Measurements from ENCODE around the gene PCDHGA1. TPM values are rescaled to one million over a fixed set of nuclear protein-coding genes. Genes with fewer than 3 reads are reported as not detected.
"Not testable (repeated sequence)": the region's sequence is repeated elsewhere in the genome, so short reads cannot be mapped to it uniquely, and the experiment has no call there.

The PCDHGA1 gene
- total RNA-seq, 1 experiment from 2014 or later, result 0.64 TPM

DNA sequence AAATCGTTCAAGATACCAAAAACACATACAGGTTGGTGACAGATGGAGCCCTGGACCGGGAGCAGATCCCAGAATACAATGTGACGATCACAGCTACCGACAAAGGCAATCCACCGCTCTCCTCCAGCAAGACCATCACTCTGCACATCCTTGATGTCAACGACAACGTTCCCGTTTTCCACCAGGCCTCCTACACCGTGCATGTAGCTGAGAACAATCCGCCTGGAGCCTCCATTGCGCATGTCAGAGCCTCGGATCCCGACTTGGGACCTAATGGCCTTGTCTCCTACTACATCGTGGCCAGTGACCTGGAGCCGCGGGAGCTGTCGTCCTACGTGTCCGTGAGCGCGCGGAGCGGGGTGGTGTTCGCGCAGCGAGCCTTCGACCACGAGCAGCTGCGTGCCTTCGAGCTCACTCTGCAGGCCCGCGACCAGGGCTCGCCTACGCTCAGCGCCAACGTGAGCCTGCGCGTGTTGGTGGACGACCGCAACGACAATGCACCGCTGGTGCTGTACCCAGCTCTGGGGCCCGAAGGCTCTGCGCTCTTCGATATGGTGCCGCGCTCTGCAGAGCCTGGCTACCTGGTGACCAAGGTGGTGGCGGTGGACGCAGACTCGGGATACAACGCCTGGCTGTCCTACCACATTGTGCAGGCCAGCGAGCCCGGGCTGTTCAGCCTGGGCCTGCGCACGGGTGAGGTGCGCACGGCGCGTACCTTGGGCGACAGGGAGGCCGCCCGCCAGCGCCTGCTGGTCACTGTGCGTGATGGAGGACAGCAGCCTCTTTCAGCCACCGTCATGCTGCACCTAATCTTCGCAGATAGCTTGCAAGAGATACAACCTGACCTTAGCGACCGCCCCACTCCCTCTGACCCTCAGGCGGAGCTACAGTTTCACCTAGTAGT is 41.5 kb downstream of the PCDHGA1 start:
- Histone ChIP-seq H3K4me1 (no peaks in the 10 kb centered on the region), H3K9me3 (no peaks in the 10 kb centered on the region; the same call in 1 of the 2 replicates), H3K36me3 (ENCODE audit: control insufficient read depth, insufficient read depth, low read length) (no peaks in the 10 kb centered on the region), H3K27me3 (replicated peaks; ENCODE audit: control insufficient read depth, insufficient read depth, low read length) (no peaks in the 10 kb centered on the region), H3K4me3 (ENCODE audit: low read depth, low read length) (no peak overlapping the region)
- TF ChIP-seq, protein P1, sequence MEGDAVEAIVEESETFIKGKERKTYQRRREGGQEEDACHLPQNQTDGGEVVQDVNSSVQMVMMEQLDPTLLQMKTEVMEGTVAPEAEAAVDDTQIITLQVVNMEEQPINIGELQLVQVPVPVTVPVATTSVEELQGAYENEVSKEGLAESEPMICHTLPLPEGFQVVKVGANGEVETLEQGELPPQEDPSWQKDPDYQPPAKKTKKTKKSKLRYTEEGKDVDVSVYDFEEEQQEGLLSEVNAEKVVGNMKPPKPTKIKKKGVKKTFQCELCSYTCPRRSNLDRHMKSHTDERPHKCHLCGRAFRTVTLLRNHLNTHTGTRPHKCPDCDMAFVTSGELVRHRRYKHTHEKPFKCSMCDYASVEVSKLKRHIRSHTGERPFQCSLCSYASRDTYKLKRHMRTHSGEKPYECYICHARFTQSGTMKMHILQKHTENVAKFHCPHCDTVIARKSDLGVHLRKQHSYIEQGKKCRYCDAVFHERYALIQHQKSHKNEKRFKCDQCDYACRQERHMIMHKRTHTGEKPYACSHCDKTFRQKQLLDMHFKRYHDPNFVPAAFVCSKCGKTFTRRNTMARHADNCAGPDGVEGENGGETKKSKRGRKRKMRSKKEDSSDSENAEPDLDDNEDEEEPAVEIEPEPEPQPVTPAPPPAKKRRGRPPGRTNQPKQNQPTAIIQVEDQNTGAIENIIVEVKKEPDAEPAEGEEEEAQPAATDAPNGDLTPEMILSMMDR (IDR thresholded peaks at IDR 0.05; ENCODE audit: insufficient read depth in 1 of 2, low read depth in 1 of 2, low read length in 1 of 2, severe bottlenecking in 1 of 2, unreplicated experiment in 1 of 2), result no peak
- no TSS peak for BruUV-seq (replicated peaks)
- Mint-ChIP-seq H3K9me3 (ENCODE audit: unreplicated experiment) (no peaks in the 10 kb centered on the region), H3K27ac (ENCODE audit: unreplicated experiment) (no peak overlapping the region), H3K36me3 (ENCODE audit: insufficient read depth, unreplicated experiment) (no peaks in the 10 kb centered on the region), H3K4me1 (ENCODE audit: low read depth, unreplicated experiment) (no peaks in the 10 kb centered on the region), H3K4me3 (ENCODE audit: unreplicated experiment) (no peak overlapping the region), H3K27me3 (ENCODE audit: insufficient read depth, unreplicated experiment) (no peaks in the 10 kb centered on the region)
- ChIA-PET CTCF (interaction anchor here (0.8 kb wide), 1 partner anchor 192 kb away, joined by 3 read pairs; no protein-coding TSS in a partner anchor), POLR2A (no interaction called here)
- intact Hi-C loops (cut with micrococcal nuclease; ENCODE audit: unreplicated experiment), result no loop called here
- no peak for DNase-seq

DNA sequence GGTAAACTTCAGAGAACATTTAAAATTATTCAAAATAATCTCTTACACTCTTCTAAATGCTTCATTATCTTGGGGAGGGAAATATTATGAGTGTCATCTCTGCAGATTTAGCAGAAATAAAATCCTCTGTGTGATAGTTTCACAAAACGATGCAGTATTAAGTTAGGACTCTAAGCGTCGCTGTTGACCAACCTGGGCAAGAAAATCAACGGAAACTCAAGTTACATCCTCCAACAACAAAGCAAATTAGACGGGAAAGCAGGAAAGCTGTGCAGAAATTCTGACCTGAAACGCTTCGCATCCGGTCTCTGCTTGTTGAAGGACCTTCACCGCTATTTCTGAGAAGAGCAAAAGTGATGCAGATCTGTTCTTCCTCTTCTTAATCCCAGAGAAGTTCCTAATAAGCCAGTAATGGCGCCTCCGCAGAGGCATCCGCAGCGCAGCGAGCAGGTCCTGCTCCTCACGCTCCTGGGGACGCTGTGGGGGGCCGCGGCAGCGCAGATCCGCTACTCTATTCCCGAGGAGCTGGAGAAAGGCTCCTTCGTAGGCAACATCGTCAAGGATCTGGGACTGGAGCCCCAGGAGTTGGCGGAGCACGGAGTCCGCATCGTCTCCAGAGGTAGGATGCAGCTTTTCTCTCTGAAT is 43.5 kb downstream of the PCDHGA1 start, which contains the start of gene PCDHGA6:
TSS of gene PCDHGA6 (plus strand) at position 219 of the 645 bp plus-strand sequence. CDS start at position 412, 193 bp downstream.
- Mint-ChIP-seq H3K4me1 (ENCODE audit: low read depth, unreplicated experiment) (no peaks in the 10 kb centered on the region), H3K9me3 (ENCODE audit: unreplicated experiment) (no peaks in the 10 kb centered on the region), H3K27ac (ENCODE audit: unreplicated experiment) (no peak within 1 kb of the TSS), H3K4me3 (ENCODE audit: unreplicated experiment) (no peak within 1 kb of the TSS), H3K27me3 (ENCODE audit: insufficient read depth, unreplicated experiment) (no peaks in the 10 kb centered on the region), H3K36me3 (ENCODE audit: insufficient read depth, unreplicated experiment) (no peaks in the 10 kb centered on the region)
- DNase-seq, result peak in 1 of 2 experiments; percentile 18
- POLR2A ChIA-PET, result no interaction called here
- Histone ChIP-seq H3K4me3 (ENCODE audit: low read depth, low read length) (no peak within 1 kb of the TSS), H3K4me1 (no peaks in the 10 kb centered on the region), H3K27me3 (replicated peaks; ENCODE audit: control insufficient read depth, insufficient read depth, low read length) (no peaks in the 10 kb centered on the region), H3K36me3 (ENCODE audit: control insufficient read depth, insufficient read depth, low read length) (no peaks in the 10 kb centered on the region), H3K9me3 (no peaks in the 10 kb centered on the region; the same call in 1 of the 2 replicates)
- intact Hi-C loops (cut with micrococcal nuclease; ENCODE audit: unreplicated experiment), result no loop called here
- TF ChIP-seq, protein P1 (IDR thresholded peaks at IDR 0.05; ENCODE audit: insufficient read depth in 1 of 2, low read depth in 1 of 2, low read length in 1 of 2, severe bottlenecking in 1 of 2, unreplicated experiment in 1 of 2), result peak; percentile 29
- no TSS peak for BruUV-seq (replicated peaks)
- CTCF ChIA-PET, result interaction anchor here (0.7 kb wide), 1 partner anchor 190 kb away, joined by 3 read pairs; no protein-coding TSS in a partner anchor

DNA sequence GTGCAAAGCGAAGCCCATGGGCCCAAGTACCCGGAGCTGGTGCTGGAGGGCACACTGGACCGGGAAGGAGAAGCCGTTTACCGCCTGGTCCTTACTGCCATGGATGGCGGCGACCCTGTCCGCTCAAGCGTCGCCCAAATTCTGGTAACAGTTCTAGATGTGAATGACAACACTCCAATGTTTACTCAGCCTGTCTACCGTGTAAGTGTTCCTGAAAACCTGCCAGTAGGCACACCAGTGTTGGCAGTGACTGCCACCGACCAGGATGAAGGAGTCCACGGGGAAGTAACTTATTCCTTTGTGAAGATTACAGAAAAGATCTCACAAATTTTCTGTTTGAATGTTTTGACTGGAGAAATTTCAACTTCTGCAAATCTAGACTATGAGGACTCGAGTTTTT is 44.3 kb downstream of the PCDHGA1 start:
- DNase-seq, result no peak
- ChIA-PET POLR2A (no interaction called here), CTCF (no interaction called here)
- H3K4me3 Mint-ChIP-seq (ENCODE audit: unreplicated experiment), result no peak overlapping the region
- H3K27ac Mint-ChIP-seq (ENCODE audit: unreplicated experiment), result no peak overlapping the region
- intact Hi-C loops (cut with micrococcal nuclease; ENCODE audit: unreplicated experiment), result no loop called here
- Histone ChIP-seq H3K36me3 (ENCODE audit: control insufficient read depth, insufficient read depth, low read length) (no peaks in the 10 kb centered on the region), H3K4me1 (no peaks in the 10 kb centered on the region), H3K4me3 (ENCODE audit: low read depth, low read length) (no peak overlapping the region), H3K27me3 (replicated peaks; ENCODE audit: control insufficient read depth, insufficient read depth, low read length) (no peaks in the 10 kb centered on the region), H3K9me3 (no peaks in the 10 kb centered on the region; the same call in 1 of the 2 replicates)
- H3K36me3 Mint-ChIP-seq (ENCODE audit: insufficient read depth, unreplicated experiment), result no peaks in the 10 kb centered on the region
- H3K4me1 Mint-ChIP-seq (ENCODE audit: low read depth, unreplicated experiment), result no peaks in the 10 kb centered on the region
- TF ChIP-seq, protein P1 (IDR thresholded peaks at IDR 0.05; ENCODE audit: insufficient read depth in 1 of 2, low read depth in 1 of 2, low read length in 1 of 2, severe bottlenecking in 1 of 2, unreplicated experiment in 1 of 2), result no peak
- BruUV-seq (replicated peaks), result no TSS peak
- H3K9me3 Mint-ChIP-seq (ENCODE audit: unreplicated experiment), result no peaks in the 10 kb centered on the region
- no peaks in the 10 kb centered on the region for H3K27me3 Mint-ChIP-seq (ENCODE audit: insufficient read depth, unreplicated experiment)

DNA sequence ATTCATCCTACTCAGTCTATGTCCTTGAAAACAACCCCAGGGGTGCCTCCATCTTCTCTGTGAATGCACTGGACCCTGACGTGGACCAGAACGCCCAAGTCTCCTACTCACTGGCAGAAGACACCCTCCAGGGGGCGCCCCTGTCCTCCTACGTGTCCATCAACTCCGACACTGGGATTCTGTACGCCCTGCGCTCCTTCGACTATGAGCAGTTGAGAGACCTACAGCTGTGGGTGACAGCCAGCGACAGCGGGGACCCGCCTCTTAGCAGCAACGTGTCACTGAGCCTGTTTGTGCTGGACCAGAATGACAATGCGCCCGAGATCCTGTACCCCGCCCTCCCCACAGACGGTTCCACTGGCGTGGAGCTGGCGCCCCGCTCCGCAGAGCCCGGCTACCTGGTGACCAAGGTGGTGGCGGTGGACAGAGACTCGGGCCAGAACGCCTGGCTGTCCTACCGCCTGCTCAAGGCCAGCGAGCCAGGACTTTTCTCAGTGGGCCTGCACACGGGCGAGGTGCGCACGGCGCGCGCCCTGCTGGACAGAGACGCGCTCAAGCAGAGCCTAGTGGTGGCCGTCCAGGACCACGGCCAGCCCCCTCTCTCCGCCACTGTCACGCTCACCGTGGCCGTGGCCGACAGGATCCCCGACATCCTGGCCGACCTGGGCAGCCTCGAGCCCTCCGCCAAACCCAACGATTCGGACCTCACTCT is 45.3 kb downstream of the PCDHGA1 start:
- H3K9me3 ChIP-seq; CTCF ChIA-PET; H3K9me3 Mint-ChIP-seq (ENCODE audit: unreplicated experiment); H3K4me1 Mint-ChIP-seq (ENCODE audit: low read depth, unreplicated experiment); H3K27me3 ChIP-seq (replicated peaks; ENCODE audit: control insufficient read depth, insufficient read depth, low read length); H3K27ac Mint-ChIP-seq (ENCODE audit: unreplicated experiment); H3K36me3 ChIP-seq (ENCODE audit: control insufficient read depth, insufficient read depth, low read length); BruUV-seq (replicated peaks); DNase-seq; POLR2A ChIA-PET; H3K27me3 Mint-ChIP-seq (ENCODE audit: insufficient read depth, unreplicated experiment); H3K36me3 Mint-ChIP-seq (ENCODE audit: insufficient read depth, unreplicated experiment); H3K4me1 ChIP-seq; H3K4me3 ChIP-seq (ENCODE audit: low read depth, low read length); intact Hi-C loops (cut with micrococcal nuclease; ENCODE audit: unreplicated experiment); H3K4me3 Mint-ChIP-seq (ENCODE audit: unreplicated experiment): not testable (repeated sequence)
